ENCODE data around the gene FGA.

DNA sequence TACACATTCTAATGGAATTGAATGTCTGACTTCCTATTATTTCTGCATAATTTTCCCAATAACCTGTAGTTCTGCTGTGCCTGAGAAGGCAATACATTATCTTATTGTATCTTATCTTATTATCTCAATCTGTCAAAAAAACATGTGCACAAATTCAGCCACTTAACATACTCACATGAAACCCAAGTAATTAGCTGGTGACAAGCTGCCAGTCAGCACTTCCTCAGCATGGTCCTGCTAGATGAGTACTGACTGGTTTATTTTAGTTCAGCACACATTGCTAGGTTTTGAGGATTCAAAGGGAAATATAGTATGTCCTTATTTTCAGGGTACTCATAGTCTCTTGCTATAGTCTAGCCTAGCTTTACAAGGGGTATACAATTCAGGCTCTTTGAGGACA is 39.8 kb upstream of the FGA start:
- no peak for TF ChIP-seq EZH2 (IDR thresholded peaks at IDR 0.05; ENCODE audit: low read depth)
- TF ChIP-seq, protein P1, sequence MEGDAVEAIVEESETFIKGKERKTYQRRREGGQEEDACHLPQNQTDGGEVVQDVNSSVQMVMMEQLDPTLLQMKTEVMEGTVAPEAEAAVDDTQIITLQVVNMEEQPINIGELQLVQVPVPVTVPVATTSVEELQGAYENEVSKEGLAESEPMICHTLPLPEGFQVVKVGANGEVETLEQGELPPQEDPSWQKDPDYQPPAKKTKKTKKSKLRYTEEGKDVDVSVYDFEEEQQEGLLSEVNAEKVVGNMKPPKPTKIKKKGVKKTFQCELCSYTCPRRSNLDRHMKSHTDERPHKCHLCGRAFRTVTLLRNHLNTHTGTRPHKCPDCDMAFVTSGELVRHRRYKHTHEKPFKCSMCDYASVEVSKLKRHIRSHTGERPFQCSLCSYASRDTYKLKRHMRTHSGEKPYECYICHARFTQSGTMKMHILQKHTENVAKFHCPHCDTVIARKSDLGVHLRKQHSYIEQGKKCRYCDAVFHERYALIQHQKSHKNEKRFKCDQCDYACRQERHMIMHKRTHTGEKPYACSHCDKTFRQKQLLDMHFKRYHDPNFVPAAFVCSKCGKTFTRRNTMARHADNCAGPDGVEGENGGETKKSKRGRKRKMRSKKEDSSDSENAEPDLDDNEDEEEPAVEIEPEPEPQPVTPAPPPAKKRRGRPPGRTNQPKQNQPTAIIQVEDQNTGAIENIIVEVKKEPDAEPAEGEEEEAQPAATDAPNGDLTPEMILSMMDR (conservative IDR thresholded peaks at IDR 0.05): no peak
